BJ (cell line): Measurements from ENCODE around the gene SIRT2. TPM values are rescaled to one million over a fixed set of nuclear protein-coding genes. Genes with fewer than 3 reads are reported as not detected.
"Not testable (repeated sequence)": the region's sequence is repeated elsewhere in the genome, so short reads cannot be mapped to it uniquely, and the experiment has no call there.

Experiments
- CTCF ChIA-PET: fragments of 350-600 bp; formaldehyde crosslinking; extraction: SDS; loops from one replicate; lab custom pipeline; 2021; ENCODE audit warnings: antibody characterized with exemption, inconsistent platforms; lab: Yijun Ruan, JAX
- POLR2A ChIA-PET: fragments of 300-600 bp; sonication (Branson Sonifier 250); formaldehyde crosslinking; extraction: SDS; loops from one replicate; lab custom pipeline; 2021; ENCODE audit warnings: antibody characterized with exemption; lab: Charles Lee
- DNase-seq: peaks from one replicate; pipeline ENCODE4 v3.0.0-alpha.2; 2011; ENCODE audit warnings: low read depth
- H3K27me3 ChIP-seq: 2 replicates; pipeline ENCODE4 v1.6.0; 2011; ENCODE audit warnings: low read length; ENCODE audit not compliant: control insufficient read depth, insufficient read depth
- H3K36me3 ChIP-seq: 2 replicates; pipeline ENCODE4 v1.5.1; 2011; ENCODE audit warnings: low read length; ENCODE audit not compliant: control insufficient read depth, insufficient read depth
- H3K4me3 ChIP-seq: 2 replicates; pipeline ENCODE4 v1.5.1; 2011; ENCODE audit warnings: low read depth, mild to moderate bottlenecking, control low read depth, low read length
- CTCF ChIP-seq: IDR thresholded peaks from 2 replicates; pipeline ENCODE4 v1.5.1; 2011; ENCODE audit warnings: low read depth, mild to moderate bottlenecking, control low read depth, inconsistent platforms, low read length, moderate library complexity; ENCODE audit not compliant: insufficient read depth
- polyA plus RNA-seq: library from polyadenylated mRNA; depleted of rRNA; stranded (reverse); fragments of >200 nt; gene quantifications from 2 replicates; pipeline ENCODE4 v1.2.3, GENCODE V29; 2011

Gene SIRT2
- polyA plus RNA-seq, 1 experiment, result 71.8 TPM

DNA sequence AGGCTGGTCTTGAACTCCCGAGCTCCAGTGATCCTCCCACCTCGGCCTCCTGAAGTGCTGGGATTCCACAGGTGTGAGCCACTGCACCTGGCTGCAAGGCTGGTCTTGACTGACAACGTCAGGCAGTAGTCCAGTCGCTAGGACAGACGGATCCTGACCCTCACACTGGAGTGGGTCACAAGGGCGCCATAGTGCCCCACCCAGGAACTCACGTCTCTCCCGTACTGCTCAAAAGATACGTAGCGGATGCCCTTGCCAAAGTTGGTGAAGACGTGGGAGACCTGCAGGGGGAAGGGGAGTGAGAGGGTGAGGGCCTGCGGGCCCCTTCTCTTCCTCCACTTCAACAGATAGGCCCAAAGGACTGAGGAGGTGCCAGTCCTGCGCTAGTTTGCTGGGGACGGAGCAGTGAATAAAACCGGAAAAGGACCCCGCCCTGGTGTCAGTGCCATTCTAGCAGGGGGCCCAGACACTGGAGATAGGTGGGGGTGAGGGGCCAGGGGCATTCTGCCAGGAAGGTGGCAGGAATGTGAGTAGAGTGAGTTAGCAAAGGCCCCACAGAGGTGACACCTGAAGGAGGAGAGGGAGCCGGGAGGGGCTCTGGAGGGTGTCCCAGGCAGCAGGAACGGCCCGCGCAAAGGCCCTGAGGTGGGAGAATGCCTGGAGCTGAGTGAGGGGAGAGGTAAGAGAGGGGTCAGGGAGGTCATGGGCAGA is 43.2 kb upstream of the SIRT2 start:
- POLR2A ChIA-PET, result no interaction called here
- H3K27me3 ChIP-seq, result no peaks in the 10 kb centered on the region
- DNase-seq, result no peak
- TF ChIP-seq CTCF, result no peak
- CTCF ChIA-PET, result interaction anchor here (1.0 kb wide), 1 partner anchor 12 kb away, joined by 4 read pairs; the partner anchor contains the start of genes MRPS12 and SARS2
- H3K4me3 ChIP-seq, result no peak overlapping the region
- H3K36me3 ChIP-seq, result peaks cover 5% of the 10 kb centered on the region

- CTCF ChIA-PET, result interaction anchor here (1.0 kb wide), 1 partner anchor 11 kb away, joined by 4 read pairs; the partner anchor contains the start of genes MRPS12 and SARS2
- Histone ChIP-seq H3K4me3 (no peak overlapping the region), H3K36me3 (peaks cover 5% of the 10 kb centered on the region), H3K27me3 (no peaks in the 10 kb centered on the region)
- no peak for DNase-seq
- POLR2A ChIA-PET, result no interaction called here
- TF ChIP-seq CTCF, result no peak
These were observed 42.6 kb upstream of the SIRT2 start for GRCh38 chr19:38941979-38942378.

DNA sequence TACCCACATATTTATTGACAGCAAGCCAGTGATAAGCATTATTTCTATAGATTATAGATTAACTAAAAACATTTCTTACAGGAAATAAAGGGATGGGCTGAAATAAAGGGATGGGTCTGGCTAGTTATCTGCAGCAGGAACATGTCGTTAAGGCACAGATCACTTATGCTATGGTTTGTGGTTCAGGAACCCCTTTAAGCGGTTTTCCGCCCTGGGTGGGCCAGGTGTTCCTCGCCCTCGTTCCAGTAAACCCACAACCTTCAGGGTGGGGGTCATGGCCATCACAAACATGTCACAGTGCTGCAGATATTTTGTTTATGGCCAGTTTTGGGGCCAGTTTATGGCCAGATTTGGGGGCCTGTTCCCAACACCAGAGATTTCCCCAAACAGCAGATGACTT is 42.0 kb upstream of the SIRT2 start:
- H3K4me3 ChIP-seq, H3K36me3 ChIP-seq, DNase-seq, H3K27me3 ChIP-seq, POLR2A ChIA-PET, CTCF ChIA-PET: not testable (repeated sequence)

- no peak for DNase-seq
- Histone ChIP-seq H3K4me3 (no peak overlapping the region), H3K36me3 (0 out of 2 replicates have a peak, but pooled peaks cover under 1% of the 10 kb centered on the region), H3K27me3 (no peaks in the 10 kb centered on the region)
- ChIA-PET CTCF (interaction anchor here (2.2 kb wide), 1 partner anchor 9 kb away, joined by 11 read pairs; the partner anchor contains the start of genes MRPS12 and SARS2), POLR2A (no interaction called here)
- no peak for TF ChIP-seq CTCF
These were observed 40.5 kb upstream of the SIRT2 start for GRCh38 chr19:38939957-38940356.

- CTCF ChIA-PET, result interaction anchor here (0.6 to 2.3 kb wide), 6 partner anchors 10 to 1767 kb away, joined by 3 to 10 read pairs (median 4); no protein-coding TSS in a partner anchor
- POLR2A ChIA-PET, result no interaction called here
- H3K36me3 ChIP-seq, result peaks cover 5% of the 10 kb centered on the region
- TF ChIP-seq CTCF, result no peak
- DNase-seq, result no peak
- no peak overlapping the region for H3K4me3 ChIP-seq
- H3K27me3 ChIP-seq, result no peaks in the 10 kb centered on the region
These were observed 34.1 kb upstream of the SIRT2 start for GRCh38 chr19:38933544-38933943.
